Kidney epithelial cell (primary cell): ENCODE data around the gene TGFBR3. TPM values are rescaled to one million over a fixed set of nuclear protein-coding genes. Genes with fewer than 3 reads are reported as not detected.

Source experiments
- DNase-seq: peaks from one replicate; pipeline ENCODE4 v3.0.0-alpha.2; 2010; ENCODE audit warnings: low read depth
- H3K27me3 ChIP-seq: 2 replicates; pipeline ENCODE4 v1.6.0; 2011; ENCODE audit warnings: low read length; ENCODE audit not compliant: control insufficient read depth, insufficient read depth
- H3K36me3 ChIP-seq: 2 replicates; pipeline ENCODE4 v1.5.1; 2011; ENCODE audit warnings: low read length; ENCODE audit not compliant: control insufficient read depth, insufficient read depth
- H3K4me3 ChIP-seq: 2 replicates; pipeline ENCODE4 v1.5.1; 2011; ENCODE audit warnings: low read depth, mild to moderate bottlenecking, control low read depth, low read length
- CTCF ChIP-seq: IDR thresholded peaks from 2 replicates; pipeline ENCODE4 v1.5.1; 2011; ENCODE audit warnings: mild to moderate bottlenecking, moderate library complexity, low read length, control low read depth, inconsistent platforms; ENCODE audit not compliant: insufficient read depth, poor library complexity, severe bottlenecking
- total RNA-seq: library from RNA; depleted of rRNA; stranded (reverse); fragments of >200 nt; gene quantifications from 2 replicates; pipeline ENCODE4 v1.2.3, GENCODE V29; 2015

TGFBR3 gene
- total RNA-seq, 1 donor from 2014 or later = 5.5 TPM

- no peaks in the 10 kb centered on the region for H3K36me3 ChIP-seq
- no peak for TF ChIP-seq CTCF
- H3K27me3 ChIP-seq = no peaks in the 10 kb centered on the region
- H3K4me3 ChIP-seq = no peak overlapping the region
- DNase-seq = no peak
These were observed 64.7 kb downstream of the TGFBR3 start for GRCh38 chr1:91821126-91821868.

GRCh38 chr1:91819038-91819788 is 66.7 kb downstream of the TGFBR3 start:
- no peak for TF ChIP-seq CTCF
- Histone ChIP-seq H3K27me3 (no peaks in the 10 kb centered on the region), H3K4me3 (no peak overlapping the region), H3K36me3 (no peaks in the 10 kb centered on the region)
- DNase-seq = no peak

GRCh38 chr1:91818713-91818975 is 67.3 kb downstream of the TGFBR3 start:
- TF ChIP-seq CTCF = no peak
- Histone ChIP-seq H3K4me3 (no peak overlapping the region), H3K36me3 (no peaks in the 10 kb centered on the region), H3K27me3 (no peaks in the 10 kb centered on the region)
- no peak for DNase-seq

GRCh38 chr1:91817211-91817905 is 68.6 kb downstream of the TGFBR3 start:
- Histone ChIP-seq H3K36me3 (no peaks in the 10 kb centered on the region), H3K27me3 (no peaks in the 10 kb centered on the region), H3K4me3 (no peak overlapping the region)
- no peak for DNase-seq
- no peak for TF ChIP-seq CTCF

GRCh38 chr1:91816031-91816430 is 69.9 kb downstream of the TGFBR3 start:
- Histone ChIP-seq H3K4me3 (no peak overlapping the region), H3K36me3 (no peaks in the 10 kb centered on the region), H3K27me3 (no peaks in the 10 kb centered on the region)
- no peak for TF ChIP-seq CTCF
- no peak for DNase-seq
